OCI-LY1 (cell line): ENCODE data around the gene IFI27L1.

Experiments used
- H2AFZ ChIP-seq: fragments of 200-600 bp; sonication (generic), shearing (Covaris generic); 2 replicates; pipeline ENCODE4 v1.6.0; 2014; ENCODE audit warnings: antibody characterized with exemption, mild to moderate bottlenecking, low read length
- H3F3A ChIP-seq: fragments of 200-600 bp; sonication (generic), shearing (Covaris generic); 2 replicates; pipeline ENCODE4 v1.6.0; 2014; ENCODE audit warnings: mild to moderate bottlenecking, antibody characterized with exemption, low read length, moderate library complexity; ENCODE audit not compliant: insufficient read depth
- H3K27ac ChIP-seq: fragments of 200-600 bp; sonication (generic); 2 replicates; pipeline ENCODE4 v1.5.1; 2014; ENCODE audit warnings: low read length, mixed run types, mild to moderate bottlenecking, low read depth; ENCODE audit not compliant: poor library complexity, severe bottlenecking
- H3K27me3 ChIP-seq: fragments of 200-600 bp; sonication (generic); 2 replicates; pipeline ENCODE4 v1.6.0; 2014; ENCODE audit warnings: antibody characterized with exemption, mild to moderate bottlenecking, low read length, moderate library complexity; ENCODE audit not compliant: insufficient read depth
- H3K36me3 ChIP-seq: fragments of 200-600 bp; sonication (generic); 2 replicates; pipeline ENCODE4 v1.6.1; 2014; ENCODE audit warnings: mild to moderate bottlenecking, antibody characterized with exemption, low read length, moderate library complexity, mixed read lengths; ENCODE audit not compliant: insufficient read depth
- H3K4me1 ChIP-seq: fragments of 200-600 bp; sonication (generic); 2 replicates; pipeline ENCODE4 v1.5.1; 2014; ENCODE audit warnings: mild to moderate bottlenecking, low read length, moderate library complexity; ENCODE audit not compliant: insufficient read depth, severe bottlenecking
- H3K4me2 ChIP-seq: fragments of 200-600 bp; sonication (generic), shearing (Covaris generic); 2 replicates; pipeline ENCODE4 v1.6.1; 2014; ENCODE audit warnings: low read length
- H3K4me3 ChIP-seq: fragments of 200-600 bp; sonication (generic); 2 replicates; pipeline ENCODE4 v1.5.1; 2014; ENCODE audit warnings: low read length, low read depth, mild to moderate bottlenecking, mixed read lengths; ENCODE audit not compliant: poor library complexity, severe bottlenecking
- H3K79me2 ChIP-seq: fragments of 200-600 bp; shearing (Covaris generic); 2 replicates; pipeline ENCODE4 v1.6.1; 2016; ENCODE audit warnings: mixed run types, low read length, mixed read lengths; ENCODE audit not compliant: insufficient read depth
- H3K9ac ChIP-seq: fragments of 200-600 bp; sonication (generic), shearing (Covaris generic); 2 replicates; pipeline ENCODE4 v1.6.1; 2014; ENCODE audit warnings: mild to moderate bottlenecking, low read length, mixed read lengths
- H3K9me2 ChIP-seq: fragments of 200-600 bp; sonication (generic), shearing (Covaris generic); 2 replicates; pipeline ENCODE4 v1.6.1; 2014; ENCODE audit warnings: low read depth, mild to moderate bottlenecking, low read length, mixed read lengths
- H3K9me3 ChIP-seq: fragments of 200-600 bp; shearing (Covaris generic); 2 replicates; pipeline ENCODE4 v1.6.1; 2014; ENCODE audit warnings: low read length, mixed read lengths
- H4K20me1 ChIP-seq: fragments of 200-600 bp; sonication (generic), shearing (Covaris generic); 2 replicates; pipeline ENCODE4 v1.6.0; 2016; ENCODE audit warnings: mild to moderate bottlenecking, low read length; ENCODE audit not compliant: insufficient read depth
- EZH2 ChIP-seq: fragments of 200-600 bp; sonication (generic), shearing (Covaris generic); IDR thresholded peaks from 2 replicates; pipeline ENCODE4 v1.8.0; 2017; ENCODE audit warnings: borderline replicate concordance, mixed run types, mild to moderate bottlenecking, antibody characterized with exemption, low read length, moderate library complexity, mixed read lengths
- TF ChIP-seq, protein P1 (sequence below): fragments of 200-600 bp; sonication (generic), shearing (Covaris generic); IDR thresholded peaks from 2 replicates; pipeline ENCODE4 v1.5.1; 2017; ENCODE audit warnings: mild to moderate bottlenecking, antibody characterized with exemption, low read length, moderate library complexity, mixed read lengths

The IFI27L1 gene

DNA sequence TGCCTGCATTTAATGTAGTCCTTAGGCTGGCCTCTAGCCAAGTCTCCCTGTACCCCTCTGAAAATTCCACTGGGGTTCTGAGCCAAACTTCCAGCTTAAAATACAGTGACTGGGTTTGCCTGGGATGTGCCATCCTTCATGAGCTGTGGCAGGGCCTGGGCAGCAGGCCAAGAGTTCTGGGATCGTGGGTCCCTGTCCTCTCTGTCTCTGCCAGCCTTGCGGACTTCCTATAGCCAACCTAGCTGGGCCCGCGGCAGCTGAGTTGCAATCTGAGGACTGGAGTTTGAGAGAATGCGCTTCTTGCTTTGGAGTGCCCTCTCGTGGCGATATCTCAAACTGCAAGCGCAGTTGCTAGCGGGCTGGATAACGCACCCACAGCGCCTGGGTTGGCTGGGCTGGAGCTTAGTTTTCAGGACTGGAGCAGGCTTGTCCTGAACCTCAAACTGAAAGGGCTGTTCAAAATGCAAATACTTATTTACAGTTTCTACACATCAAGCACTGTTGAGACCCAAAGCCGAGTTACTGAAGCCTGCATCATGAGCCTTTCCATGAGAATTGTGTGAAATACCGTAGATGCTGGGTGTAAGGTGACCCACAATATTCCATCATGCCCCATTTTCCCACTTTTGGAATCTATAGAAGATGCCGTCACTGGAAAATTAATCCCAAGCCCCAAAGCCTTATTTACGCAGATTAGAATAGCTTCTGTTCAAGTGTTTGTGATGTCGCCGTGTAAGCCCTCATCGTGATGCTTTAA lies 55.6 kb downstream of the IFI27L1 start:
- Histone ChIP-seq H3K9me3 (no peaks in the 10 kb centered on the region), H2AFZ (no peak overlapping the region), H3K27ac (no peak overlapping the region), H3F3A (no peaks in the 10 kb centered on the region), H3K79me2 (no peaks in the 10 kb centered on the region), H3K4me3 (no peak overlapping the region), H3K4me2 (no peak overlapping the region), H3K4me1 (no peaks in the 10 kb centered on the region), H3K27me3 (no peaks in the 10 kb centered on the region; the same call in 1 of the 2 replicates), H3K9me2 (no peaks in the 10 kb centered on the region), H3K36me3 (no peaks in the 10 kb centered on the region), H3K9ac (no peak overlapping the region), H4K20me1 (no peaks in the 10 kb centered on the region)
- TF ChIP-seq EZH2: no peak
- TF ChIP-seq, protein P1, sequence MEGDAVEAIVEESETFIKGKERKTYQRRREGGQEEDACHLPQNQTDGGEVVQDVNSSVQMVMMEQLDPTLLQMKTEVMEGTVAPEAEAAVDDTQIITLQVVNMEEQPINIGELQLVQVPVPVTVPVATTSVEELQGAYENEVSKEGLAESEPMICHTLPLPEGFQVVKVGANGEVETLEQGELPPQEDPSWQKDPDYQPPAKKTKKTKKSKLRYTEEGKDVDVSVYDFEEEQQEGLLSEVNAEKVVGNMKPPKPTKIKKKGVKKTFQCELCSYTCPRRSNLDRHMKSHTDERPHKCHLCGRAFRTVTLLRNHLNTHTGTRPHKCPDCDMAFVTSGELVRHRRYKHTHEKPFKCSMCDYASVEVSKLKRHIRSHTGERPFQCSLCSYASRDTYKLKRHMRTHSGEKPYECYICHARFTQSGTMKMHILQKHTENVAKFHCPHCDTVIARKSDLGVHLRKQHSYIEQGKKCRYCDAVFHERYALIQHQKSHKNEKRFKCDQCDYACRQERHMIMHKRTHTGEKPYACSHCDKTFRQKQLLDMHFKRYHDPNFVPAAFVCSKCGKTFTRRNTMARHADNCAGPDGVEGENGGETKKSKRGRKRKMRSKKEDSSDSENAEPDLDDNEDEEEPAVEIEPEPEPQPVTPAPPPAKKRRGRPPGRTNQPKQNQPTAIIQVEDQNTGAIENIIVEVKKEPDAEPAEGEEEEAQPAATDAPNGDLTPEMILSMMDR: peak; percentile 97

DNA sequence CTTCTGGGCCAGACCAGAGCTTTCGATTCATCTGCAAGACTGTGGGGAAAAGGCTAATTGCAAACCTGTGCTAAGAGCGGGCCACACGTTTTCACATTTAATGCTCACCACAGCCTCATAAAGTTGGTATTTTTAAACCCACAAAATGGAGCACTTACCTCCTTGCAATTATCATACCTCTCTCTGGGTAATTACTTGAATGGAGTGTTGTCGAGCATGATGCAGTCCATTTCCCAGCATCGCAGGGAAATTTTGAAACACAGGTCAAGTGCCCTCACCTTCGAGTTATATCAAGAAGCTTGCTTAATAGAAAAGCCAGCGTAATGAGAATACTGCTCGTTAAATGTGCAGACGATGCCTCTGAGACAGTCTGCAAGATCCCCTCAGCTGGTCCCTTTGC lies 57.1 kb downstream of the IFI27L1 start:
- no peaks in the 10 kb centered on the region for H3K4me1 ChIP-seq
- no peaks in the 10 kb centered on the region for H3K36me3 ChIP-seq
- no peak overlapping the region for H3K4me3 ChIP-seq
- H3K9ac ChIP-seq: no peak overlapping the region
- no peaks in the 10 kb centered on the region; the same call in 1 of the 2 replicates for H3K27me3 ChIP-seq
- H3K4me2 ChIP-seq: no peak overlapping the region
- no peak overlapping the region for H2AFZ ChIP-seq
- no peaks in the 10 kb centered on the region for H4K20me1 ChIP-seq
- no peak overlapping the region for H3K27ac ChIP-seq
- H3K9me3 ChIP-seq: no peaks in the 10 kb centered on the region
- no peaks in the 10 kb centered on the region for H3K9me2 ChIP-seq
- H3F3A ChIP-seq: no peaks in the 10 kb centered on the region
- H3K79me2 ChIP-seq: no peaks in the 10 kb centered on the region
- TF ChIP-seq EZH2: no peak
- TF ChIP-seq, protein P1: no peak

GRCh38 chr14:94139006-94139405 lies 57.9 kb downstream of the IFI27L1 start:
- Histone ChIP-seq H3K36me3 (no peaks in the 10 kb centered on the region), H3K27ac (no peak overlapping the region), H4K20me1 (no peaks in the 10 kb centered on the region), H3K9ac (no peak overlapping the region), H3K9me3 (no peaks in the 10 kb centered on the region), H3K9me2 (no peaks in the 10 kb centered on the region), H3K79me2 (no peaks in the 10 kb centered on the region), H3K4me3 (no peak overlapping the region), H3K27me3 (no peaks in the 10 kb centered on the region; the same call in 1 of the 2 replicates), H3K4me1 (no peaks in the 10 kb centered on the region), H2AFZ (no peak overlapping the region), H3K4me2 (no peak overlapping the region), H3F3A (no peaks in the 10 kb centered on the region)
- TF ChIP-seq, protein P1: no peak
- no peak for TF ChIP-seq EZH2
